HG03575 (cell line): ENCODE measurements around the gene CSTB.

Experiments used
- ATAC-seq: cut with Tn5 transposase; IDR thresholded peaks from one replicate; pipeline ENCODE4 v1.9.1; 2021; ENCODE audit not compliant: unreplicated experiment, insufficient number of reproducible peaks, low FRiP score; ENCODE audit errors: extremely low read depth

Gene CSTB

DNA sequence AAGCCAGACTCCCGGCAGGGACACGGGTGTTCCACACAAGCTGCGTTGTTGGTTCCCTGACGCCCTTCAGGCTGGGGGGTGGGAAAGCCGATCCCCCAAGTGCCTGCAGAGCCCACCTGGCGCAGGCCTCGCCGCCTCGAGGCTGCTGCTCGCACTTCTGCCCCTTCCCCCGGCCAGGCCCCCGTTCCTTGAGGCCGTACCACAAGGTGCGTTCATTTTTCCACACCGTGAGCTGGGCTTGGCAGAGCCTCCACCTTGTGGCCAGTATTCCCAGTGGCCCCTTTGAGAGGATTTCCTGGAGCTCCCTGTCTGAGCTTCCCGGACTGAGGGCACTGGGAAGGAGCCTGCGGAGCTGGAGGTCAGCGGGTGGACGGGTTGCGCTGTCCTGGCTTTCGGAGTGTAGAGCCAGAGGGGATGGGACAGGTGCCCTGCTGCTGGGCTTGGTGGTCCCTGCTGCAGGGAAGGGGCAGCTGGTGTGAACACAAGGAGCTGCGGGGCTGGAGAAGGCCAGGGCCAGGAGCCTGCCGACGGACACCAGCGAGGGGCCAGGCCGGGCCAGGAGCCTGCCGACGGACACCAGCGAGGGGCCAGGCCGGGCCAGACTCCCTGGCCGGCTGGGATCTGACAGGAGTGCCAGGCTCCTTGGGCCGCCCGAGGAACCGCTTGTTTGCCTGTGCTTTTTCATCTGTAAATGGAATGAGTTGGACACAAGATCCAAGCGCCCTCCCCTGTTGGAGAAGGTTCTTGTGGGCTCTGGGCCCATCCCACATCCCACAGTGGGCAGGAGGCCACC lies 38.8 kb downstream of the CSTB start:
- ATAC-seq, result no peak

- ATAC-seq, result no peak
Observed at GRCh38 chr21:43736224-43736883, 39.8 kb downstream of the CSTB start.

- ATAC-seq, result no peak
Observed at GRCh38 chr21:43735236-43736091, 40.6 kb downstream of the CSTB start.

- no peak for ATAC-seq
Observed at GRCh38 chr21:43734928-43735229, 41.2 kb downstream of the CSTB start.

GRCh38 chr21:43734131-43734927 lies 41.8 kb downstream of the CSTB start:
- no peak for ATAC-seq

DNA sequence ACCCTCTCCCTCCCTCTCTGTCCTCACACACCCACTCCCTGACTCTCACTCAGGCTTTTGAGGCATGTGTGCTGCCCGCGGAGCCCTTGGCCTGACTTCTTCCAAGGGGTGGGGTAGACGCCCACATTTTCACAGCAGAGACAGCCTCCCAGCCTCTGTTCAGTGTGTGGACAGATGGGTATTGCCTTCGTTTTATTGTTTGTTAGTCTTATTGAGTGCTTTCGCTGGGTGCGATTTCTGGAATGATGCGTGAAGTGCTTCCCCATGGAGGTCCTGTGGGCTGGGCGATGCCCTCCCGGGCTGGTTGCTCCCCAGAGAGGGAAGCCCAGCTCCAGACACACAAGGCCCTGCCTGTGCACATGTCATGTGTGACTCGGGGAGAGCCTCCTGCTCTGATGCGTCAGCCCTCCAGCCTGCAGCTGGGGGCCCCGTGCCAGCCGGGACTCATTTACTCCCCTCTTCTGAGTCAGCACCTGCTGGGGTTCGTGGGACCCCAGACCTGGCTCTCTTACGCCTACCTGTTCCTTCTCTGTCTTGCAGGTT lies 42.5 kb downstream of the CSTB start:
- ATAC-seq, result no peak

GRCh38 chr21:43733060-43733459 lies 43.0 kb downstream of the CSTB start:
- no peak for ATAC-seq

DNA sequence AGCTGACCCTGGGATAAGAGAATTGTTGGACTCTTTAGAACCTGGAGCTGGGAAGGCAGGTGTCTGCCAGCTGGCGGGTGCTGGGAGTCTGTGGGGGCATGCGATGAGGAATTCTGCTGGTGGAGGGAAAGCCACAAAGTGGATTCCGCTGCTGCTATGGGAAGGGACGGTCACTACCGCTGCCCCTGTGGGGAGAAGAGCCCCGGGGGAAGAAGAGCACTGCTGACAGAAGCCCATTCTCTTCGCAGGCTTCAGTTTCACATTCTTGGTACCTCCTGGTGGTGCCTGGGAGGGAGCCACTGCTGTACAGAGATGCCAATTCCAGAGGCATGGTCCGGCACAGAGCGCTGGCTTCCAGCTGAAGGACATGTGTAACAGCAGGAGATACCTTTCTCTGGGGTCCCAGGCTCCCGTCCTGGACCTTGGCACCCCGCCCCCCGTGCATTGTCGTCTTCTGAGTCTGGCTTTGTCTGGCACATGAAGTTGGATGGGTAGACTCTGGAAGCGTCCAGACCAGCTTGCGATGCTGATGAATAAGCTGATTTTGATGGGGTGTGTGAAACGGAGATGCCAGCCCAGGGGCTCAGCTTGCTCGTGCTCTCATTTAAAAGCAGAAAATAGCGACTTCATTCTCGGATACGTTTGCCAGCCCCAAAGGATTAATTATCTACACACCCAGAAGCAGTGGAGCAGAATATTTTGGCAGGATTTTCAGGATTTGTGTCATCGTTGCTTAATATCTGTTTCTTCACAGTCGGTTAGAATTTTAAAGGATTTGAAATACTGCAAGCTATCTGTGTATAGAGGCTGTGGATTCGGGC lies 44.0 kb downstream of the CSTB start:
- no peak for ATAC-seq

DNA sequence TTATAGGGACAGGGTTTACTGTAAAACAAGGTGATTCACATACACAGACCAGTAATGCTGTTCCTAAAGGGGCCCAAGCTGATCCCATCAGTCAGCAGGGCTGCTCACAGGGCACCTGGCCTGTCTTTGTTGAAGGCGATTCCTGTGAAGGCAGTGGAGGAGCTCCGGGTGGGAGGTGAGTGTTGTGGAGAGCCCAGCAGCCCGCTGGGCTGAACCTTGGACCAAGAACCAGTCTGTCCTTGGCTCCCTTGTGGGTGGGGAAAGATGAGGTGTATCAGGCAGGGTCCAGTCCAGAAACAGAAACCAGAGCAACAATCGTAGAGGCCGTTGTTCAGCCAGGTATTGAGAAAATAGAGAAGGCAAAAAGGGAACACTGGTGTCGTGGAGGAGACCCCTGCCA lies 44.6 kb downstream of the CSTB start:
- ATAC-seq, result no peak

DNA sequence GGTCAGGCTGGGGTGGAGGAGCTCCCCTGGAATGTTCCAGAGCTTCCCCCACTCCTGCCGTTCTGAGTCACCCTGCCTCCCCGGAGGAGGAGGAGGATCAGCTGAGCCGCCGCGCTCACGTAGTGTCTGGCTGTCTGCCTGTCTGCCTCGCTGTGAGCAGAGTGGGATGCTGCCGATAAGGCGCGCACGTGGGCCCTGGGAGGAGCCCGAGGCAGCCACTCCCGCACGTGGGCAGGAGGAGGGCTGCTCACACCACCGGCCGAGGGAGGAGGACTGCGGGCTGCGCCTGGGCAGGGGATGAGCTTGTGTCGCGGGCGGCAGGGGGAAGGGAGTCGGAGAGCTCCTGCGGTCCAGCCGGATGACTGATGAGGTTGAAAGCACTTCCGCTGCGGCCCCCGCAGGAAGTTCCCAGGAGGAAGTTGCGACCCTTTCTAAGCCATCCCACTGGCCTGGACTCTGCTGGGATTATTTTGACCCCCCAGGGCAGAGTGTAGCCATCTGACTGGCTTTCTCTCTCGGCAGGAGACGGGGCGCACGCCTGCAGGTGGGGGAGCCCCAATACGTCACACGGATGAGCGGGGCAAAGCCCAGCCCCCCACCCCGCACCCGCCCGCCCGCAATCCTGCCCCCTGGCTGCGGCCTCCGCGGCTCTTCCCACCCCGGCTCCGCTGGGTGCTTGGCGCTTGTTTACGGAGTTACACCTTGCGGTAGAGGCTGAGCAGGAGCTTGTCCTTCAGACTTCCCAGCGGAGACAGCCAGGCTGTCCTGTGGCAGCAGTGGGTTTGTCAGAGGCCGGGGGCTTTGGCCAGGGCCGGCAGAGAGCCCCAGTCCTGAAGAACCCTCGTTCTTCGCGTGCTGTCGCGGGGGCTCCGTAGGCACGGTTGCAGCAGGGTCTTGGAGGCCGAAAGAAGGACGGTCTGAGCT lies 47.4 kb downstream of the CSTB start:
- ATAC-seq, result no peak

GRCh38 chr21:43728154-43728466 lies 48.0 kb downstream of the CSTB start:
- no peak for ATAC-seq

DNA sequence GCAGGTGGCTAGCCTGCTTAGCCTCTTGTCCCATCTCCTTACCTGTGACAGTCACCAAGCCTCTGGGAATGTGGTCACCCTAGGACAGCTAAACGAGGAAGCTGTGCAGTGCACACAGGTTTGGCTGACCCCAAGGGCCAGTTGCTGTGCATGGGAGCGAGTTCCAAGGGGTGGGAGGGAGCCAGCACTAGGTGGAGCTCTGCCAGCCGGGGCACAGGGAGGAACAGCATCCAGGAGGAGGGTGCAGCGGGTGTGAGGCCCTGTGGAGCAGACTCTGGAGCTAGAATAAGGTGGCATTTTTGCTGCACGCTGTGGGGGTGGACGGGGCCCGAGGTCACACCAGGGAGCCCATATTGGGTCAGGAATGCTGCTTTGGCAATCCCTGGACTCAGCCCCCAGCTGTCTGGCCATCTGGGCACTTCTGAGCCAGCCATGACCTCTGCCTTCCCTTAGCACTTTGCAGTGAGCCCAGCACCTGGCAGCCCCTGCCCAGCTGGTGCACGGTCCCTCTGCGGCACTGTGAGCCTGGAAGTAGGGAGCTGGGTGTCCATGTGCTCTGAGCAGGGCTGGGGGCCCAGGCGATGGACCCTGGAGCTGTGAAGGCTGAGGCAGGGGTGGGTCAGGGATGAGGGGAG lies 48.5 kb downstream of the CSTB start:
- ATAC-seq, result no peak

DNA sequence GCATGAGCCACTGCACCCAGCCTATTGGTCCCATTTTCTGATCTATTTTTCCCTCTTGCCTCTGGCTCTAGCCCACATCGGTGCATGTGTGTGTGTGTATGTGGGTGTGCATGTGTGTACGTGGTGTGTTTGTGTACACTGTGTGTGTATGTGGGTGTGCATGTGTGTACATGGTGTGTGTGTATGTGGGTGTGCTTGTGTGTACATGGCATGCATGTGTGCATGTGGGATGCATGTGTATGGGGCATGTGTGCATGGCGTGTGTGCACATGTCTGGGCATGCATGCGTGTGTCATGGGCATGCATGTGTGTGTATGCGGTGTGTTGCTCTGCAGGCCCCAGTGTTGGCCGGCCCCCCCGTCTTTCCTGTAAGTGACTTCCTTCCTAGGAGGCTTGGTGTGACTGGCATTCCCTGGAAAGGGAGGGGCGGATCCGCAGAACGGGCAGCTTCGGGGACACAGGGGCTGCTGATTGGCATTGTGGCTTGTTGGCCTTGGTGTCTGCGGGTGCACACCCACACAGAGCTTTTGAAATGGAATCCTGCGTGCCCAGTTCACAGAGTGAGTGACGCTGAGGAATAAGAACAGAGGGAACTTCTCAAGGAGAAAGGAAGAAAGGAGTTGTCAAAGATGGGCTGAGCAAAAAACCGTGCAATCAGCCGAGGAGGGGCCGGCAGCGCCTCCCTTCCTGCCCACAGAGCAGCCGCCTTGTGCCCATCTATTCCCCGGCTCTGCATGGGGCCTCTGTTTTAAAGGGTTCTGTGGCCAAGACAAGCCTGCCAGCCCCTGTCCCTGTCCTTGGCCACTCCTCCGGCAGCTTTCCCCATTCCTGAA lies 49.2 kb downstream of the CSTB start:
- ATAC-seq, result no peak
